ENCODE data around the gene CLTB. TPM values are rescaled to one million over a fixed set of nuclear protein-coding genes. Genes with fewer than 3 reads are reported as not detected.

Gene CLTB
- total and polyA plus RNA-seq, 2 of the 13 experiments (the other 11 are each of a cell fraction or from before 2014, with no cell fraction given), result 23.3 to 33.8 TPM

- peak; percentile 93 for TF ChIP-seq ATF2 (CRISPR knock-in tag; IDR thresholded peaks at IDR 0.05)
- TF ChIP-seq SOX13 (IDR thresholded peaks at IDR 0.05), result no peak
- TF ChIP-seq SOX13 (CRISPR knock-in tag; conservative IDR thresholded peaks at IDR 0.05 in 1 of 2, IDR thresholded peaks at IDR 0.05 in 1 of 2), result no peak
- TF ChIP-seq ZNF574 (CRISPR knock-in tag; IDR thresholded peaks at IDR 0.05), result peak; percentile 98
- no peak; the same call in 1 of the 2 replicates for TF ChIP-seq ZBTB25 (CRISPR knock-in tag; IDR thresholded peaks at IDR 0.05)
- peak; percentile 21; the same call in 1 of the 2 replicates for TF ChIP-seq ZBED4 (CRISPR knock-in tag; IDR thresholded peaks at IDR 0.05; ENCODE audit: borderline replicate concordance)
- TF ChIP-seq PRDM4 (CRISPR knock-in tag; IDR thresholded peaks at IDR 0.05; ENCODE audit: borderline replicate concordance), result no peak
- 0 out of 2 replicates have a peak, but pooled peaks have one; percentile 41 for TF ChIP-seq ETV5 (CRISPR knock-in tag; IDR thresholded peaks at IDR 0.05; ENCODE audit: borderline replicate concordance)
- no peak; the same call in 1 of the 2 replicates for TF ChIP-seq ZNF510 (CRISPR knock-in tag; IDR thresholded peaks at IDR 0.05; ENCODE audit: low read depth)
- no peak for TF ChIP-seq HNRNPUL1 (IDR thresholded peaks at IDR 0.05; ENCODE audit: low read depth, low read length)
- TF ChIP-seq NR2F6 (IDR thresholded peaks at IDR 0.05), result no peak
- TF ChIP-seq NR2F6 (CRISPR knock-in tag; IDR thresholded peaks at IDR 0.05), result no peak
- TF ChIP-seq ZNF839 (CRISPR knock-in tag; IDR thresholded peaks at IDR 0.05; ENCODE audit: borderline replicate concordance), result no peak
- TF ChIP-seq CC2D1A (CRISPR knock-in tag; IDR thresholded peaks at IDR 0.05), result no peak
- peak; percentile 79 for TF ChIP-seq GATAD1 (CRISPR knock-in tag; IDR thresholded peaks at IDR 0.05)
Measured at GRCh38 chr5:176415952-176416924, at the start of gene CLTB (continued).

All from HepG2 (cell line).